Measurements from ENCODE around the gene CTSH.

Gene CTSH

GRCh38 chr15:78983146-78983918 lies 38.5 kb upstream of the CTSH start:
- DNase-seq (ENCODE audit: insufficient read length, low spot score) (no peak), FAIRE-seq (no peak)
- TF ChIP-seq POLR2A (IDR thresholded peaks at IDR 0.05; ENCODE audit: low read depth, low read length), result no peak

GRCh38 chr15:78982736-78983135 lies 37.9 kb upstream of the CTSH start:
- TF ChIP-seq POLR2A (IDR thresholded peaks at IDR 0.05; ENCODE audit: low read depth, low read length), result no peak
- no peak for DNase-seq (ENCODE audit: insufficient read length, low spot score)
- FAIRE-seq, result no peak

- DNase-seq (ENCODE audit: insufficient read length, low spot score), result no peak
- TF ChIP-seq POLR2A (IDR thresholded peaks at IDR 0.05; ENCODE audit: low read depth, low read length), result no peak
- no peak for FAIRE-seq
These were observed 36.9 kb upstream of the CTSH start for GRCh38 chr15:78981532-78982313.

GRCh38 chr15:78979456-78980320 lies 34.8 kb upstream of the CTSH start:
- peak; percentile 50 for DNase-seq (ENCODE audit: insufficient read length, low spot score)
- no peak for TF ChIP-seq POLR2A (IDR thresholded peaks at IDR 0.05; ENCODE audit: low read depth, low read length)
- no peak for FAIRE-seq

- DNase-seq (ENCODE audit: insufficient read length, low spot score), result no peak
- no peak for TF ChIP-seq POLR2A (IDR thresholded peaks at IDR 0.05; ENCODE audit: low read depth, low read length)
- FAIRE-seq, result no peak
These were observed 33.8 kb upstream of the CTSH start for GRCh38 chr15:78978601-78979179.

GRCh38 chr15:78977591-78978347 lies 32.9 kb upstream of the CTSH start:
- DNase-seq (ENCODE audit: insufficient read length, low spot score) (no peak), FAIRE-seq (no peak)
- TF ChIP-seq POLR2A (IDR thresholded peaks at IDR 0.05; ENCODE audit: low read depth, low read length), result no peak

GRCh38 chr15:78977091-78977571 lies 32.3 kb upstream of the CTSH start:
- no peak for DNase-seq (ENCODE audit: insufficient read length, low spot score)
- TF ChIP-seq POLR2A (IDR thresholded peaks at IDR 0.05; ENCODE audit: low read depth, low read length), result no peak
- no peak for FAIRE-seq

- FAIRE-seq (no peak), DNase-seq (ENCODE audit: insufficient read length, low spot score) (no peak)
- no peak for TF ChIP-seq POLR2A (IDR thresholded peaks at IDR 0.05; ENCODE audit: low read depth, low read length)
These were observed 31.8 kb upstream of the CTSH start for GRCh38 chr15:78976691-78977090.

GRCh38 chr15:78974272-78974918 lies 29.5 kb upstream of the CTSH start:
- no peak for TF ChIP-seq POLR2A (IDR thresholded peaks at IDR 0.05; ENCODE audit: low read depth, low read length)
- DNase-seq (ENCODE audit: insufficient read length, low spot score) (no peak), FAIRE-seq (no peak)

GRCh38 chr15:78969687-78970349 lies 25.0 kb upstream of the CTSH start:
- DNase-seq (ENCODE audit: insufficient read length, low spot score), result no peak
- no peak for FAIRE-seq
- no peak for TF ChIP-seq POLR2A (IDR thresholded peaks at IDR 0.05; ENCODE audit: low read depth, low read length)

- no peak for DNase-seq (ENCODE audit: insufficient read length, low spot score)
- FAIRE-seq, result no peak
- no peak for TF ChIP-seq POLR2A (IDR thresholded peaks at IDR 0.05; ENCODE audit: low read depth, low read length)
These were observed 23.9 kb upstream of the CTSH start for GRCh38 chr15:78968539-78969271.

Measured in H54 (cell line).